ENCODE measurements around the gene TGFBR3L. TPM values are rescaled to one million over a fixed set of nuclear protein-coding genes. Genes with fewer than 3 reads are reported as not detected.

Gene TGFBR3L
- polyA plus RNA-seq, 1 donor (not counting 4 experiments of a cell fraction or from before 2014, with no cell fraction given) = 0.28 TPM

GRCh38 chr19:7953576-7953975 lies 38.9 kb downstream of the TGFBR3L start:
- Histone ChIP-seq H2AFZ (ENCODE audit: control insufficient read depth, low read length) (no peak overlapping the region), H3K9me3 (ENCODE audit: control insufficient read depth, low read depth, low read length) (no peaks in the 10 kb centered on the region), H3K9ac (ENCODE audit: control insufficient read depth, extremely low read depth, insufficient read depth, low read length) (no peak overlapping the region), H3K79me2 (ENCODE audit: control insufficient read depth, insufficient read depth, low read length) (no peaks in the 10 kb centered on the region), H3K4me2 (ENCODE audit: control insufficient read depth, extremely low read depth, insufficient read depth, low read depth, low read length) (no peak overlapping the region), H3K27me3 (ENCODE audit: control insufficient read depth, extremely low read depth, insufficient read depth, low read length) (no peaks in the 10 kb centered on the region), H4K20me1 (ENCODE audit: control insufficient read depth, extremely low read depth, insufficient read depth, low read length) (no peaks in the 10 kb centered on the region), H3K27ac (ENCODE audit: control insufficient read depth, insufficient read depth, low read length) (no peak overlapping the region), H3K4me1 (ENCODE audit: control insufficient read depth, extremely low read depth, insufficient read depth, low read length) (peaks cover 10% of the 10 kb centered on the region), H3K36me3 (ENCODE audit: control insufficient read depth in 2 of 2, extremely low read depth in 1 of 2, insufficient read depth in 2 of 2, low read length in 2 of 2) (peaks cover 0 to 10% of the 10 kb centered on the region in 2 experiments), H3K9me1 (ENCODE audit: control insufficient read depth, extremely low read depth, insufficient read depth, low read length) (no peaks in the 10 kb centered on the region), H3K4me3 (ENCODE audit: control insufficient read depth in 2 of 3, extremely low read depth in 1 of 3, insufficient read depth in 2 of 3, low read depth in 1 of 3, low read length in 3 of 3) (no peak overlapping the region)
- dilution Hi-C loops (cut with MboI; ENCODE audit: extremely low pct_ligation_motif_present, low sequenced_read_pairs) = no loop called here
- no peak for FAIRE-seq
- TF ChIP-seq EZH2 (IDR thresholded peaks at IDR 0.05; ENCODE audit: low read length) (no peak), CTCF (optimal IDR thresholded peaks at IDR 0.05 in 1 of 3, IDR thresholded peaks at IDR 0.05 in 1 of 3, conservative IDR thresholded peaks at IDR 0.05 in 1 of 3; ENCODE audit: extremely low read depth in 1 of 3, insufficient read depth in 2 of 3, low read length in 3 of 3) (no peak)
- DNase-seq (ENCODE audit: low read depth, low spot score) = no peak

GRCh38 chr19:7955696-7956095 lies 41.1 kb downstream of the TGFBR3L start:
- no peaks in the 10 kb centered on the region for H3K9me1 ChIP-seq (ENCODE audit: control insufficient read depth, extremely low read depth, insufficient read depth, low read length)

More at GRCh38 chr19:7955696-7956095, 41.1 kb downstream of the TGFBR3L start:
- Histone ChIP-seq H3K9me3 (ENCODE audit: control insufficient read depth, low read depth, low read length) (no peaks in the 10 kb centered on the region), H2AFZ (ENCODE audit: control insufficient read depth, low read length) (no peak overlapping the region), H3K27me3 (ENCODE audit: control insufficient read depth, extremely low read depth, insufficient read depth, low read length) (no peaks in the 10 kb centered on the region), H3K9ac (ENCODE audit: control insufficient read depth, extremely low read depth, insufficient read depth, low read length) (no peak overlapping the region), H3K36me3 (ENCODE audit: control insufficient read depth in 2 of 2, extremely low read depth in 1 of 2, insufficient read depth in 2 of 2, low read length in 2 of 2) (peaks cover 4 to 11% of the 10 kb centered on the region in 2 experiments), H3K4me2 (ENCODE audit: control insufficient read depth, extremely low read depth, insufficient read depth, low read depth, low read length) (no peak overlapping the region), H3K27ac (ENCODE audit: control insufficient read depth, insufficient read depth, low read length) (no peak overlapping the region), H3K4me1 (ENCODE audit: control insufficient read depth, extremely low read depth, insufficient read depth, low read length) (peaks cover 10% of the 10 kb centered on the region), H4K20me1 (ENCODE audit: control insufficient read depth, extremely low read depth, insufficient read depth, low read length) (no peaks in the 10 kb centered on the region), H3K79me2 (ENCODE audit: control insufficient read depth, insufficient read depth, low read length) (no peaks in the 10 kb centered on the region), H3K4me3 (ENCODE audit: control insufficient read depth in 2 of 3, extremely low read depth in 1 of 3, insufficient read depth in 2 of 3, low read depth in 1 of 3, low read length in 3 of 3) (no peak overlapping the region)
- FAIRE-seq = no peak
- DNase-seq (ENCODE audit: low read depth, low spot score) = no peak
- dilution Hi-C loops (cut with MboI; ENCODE audit: extremely low pct_ligation_motif_present, low sequenced_read_pairs) = no loop called here
- TF ChIP-seq EZH2 (IDR thresholded peaks at IDR 0.05; ENCODE audit: low read length) (no peak), CTCF (optimal IDR thresholded peaks at IDR 0.05 in 1 of 3, IDR thresholded peaks at IDR 0.05 in 1 of 3, conservative IDR thresholded peaks at IDR 0.05 in 1 of 3; ENCODE audit: extremely low read depth in 1 of 3, insufficient read depth in 2 of 3, low read length in 3 of 3) (no peak)

Data from keratinocyte (primary cell).